ENCODE data around the gene FARS2. TPM values are rescaled to one million over a fixed set of nuclear protein-coding genes. Genes with fewer than 3 reads are reported as not detected.

FARS2 gene
- total and polyA plus RNA-seq, 2 experiments from 2014 or later = 9.9 to 15.4 TPM

GRCh38 chr6:5290097-5290496, 28.8 kb downstream of the FARS2 start:
- no peaks in the 10 kb centered on the region for H3K36me3 ChIP-seq (replicated peaks; ENCODE audit: insufficient read depth, low read depth)
- TF ChIP-seq EZH2phosphoT487 (IDR thresholded peaks at IDR 0.05; ENCODE audit: low read depth, severe bottlenecking, unreplicated experiment) = no peak
- TF ChIP-seq EZH2 (IDR thresholded peaks at IDR 0.05; ENCODE audit: borderline replicate concordance) = no peak
- H4K20me1 ChIP-seq (ENCODE audit: insufficient read depth, poor library complexity, severe bottlenecking) = no peaks in the 10 kb centered on the region
- no peaks in the 10 kb centered on the region for H3K4me1 ChIP-seq (ENCODE audit: insufficient read depth)
- no peaks in the 10 kb centered on the region for H3K27me3 ChIP-seq
- no peak overlapping the region for H3K4me2 ChIP-seq
- WGBS (ENCODE audit: low lambda C conversion rate, missing lambda C conversion rate) = 100% methylated on average over 1 of the region's 1 CpG
- H3K79me2 ChIP-seq = peaks cover 8% of the 10 kb centered on the region
- DNase-seq (ENCODE audit: low spot score) = no peak
- H2AFZ ChIP-seq = no peak overlapping the region
- no peak overlapping the region for H3K27ac ChIP-seq
- H3K9me2 ChIP-seq (replicated peaks; ENCODE audit: insufficient read depth) = no peaks in the 10 kb centered on the region
- no peak overlapping the region for H3K4me3 ChIP-seq
- H3K9me3 ChIP-seq (ENCODE audit: low read depth) = no peaks in the 10 kb centered on the region

GRCh38 chr6:5290500-5290899, 29.2 kb downstream of the FARS2 start:
- Histone ChIP-seq H3K4me2 (no peak overlapping the region), H3K36me3 (replicated peaks; ENCODE audit: insufficient read depth, low read depth) (no peaks in the 10 kb centered on the region), H3K9me3 (ENCODE audit: low read depth) (no peaks in the 10 kb centered on the region), H4K20me1 (ENCODE audit: insufficient read depth, poor library complexity, severe bottlenecking) (no peaks in the 10 kb centered on the region), H3K4me3 (no peak overlapping the region), H3K27ac (no peak overlapping the region), H3K79me2 (peaks cover 8% of the 10 kb centered on the region), H3K9me2 (replicated peaks; ENCODE audit: insufficient read depth) (no peaks in the 10 kb centered on the region), H2AFZ (no peak overlapping the region), H3K27me3 (no peaks in the 10 kb centered on the region), H3K4me1 (ENCODE audit: insufficient read depth) (no peaks in the 10 kb centered on the region)
- DNase-seq (ENCODE audit: low spot score) = no peak
- TF ChIP-seq CTCF (IDR thresholded peaks at IDR 0.05; ENCODE audit: poor library complexity) (no peak), EZH2phosphoT487 (IDR thresholded peaks at IDR 0.05; ENCODE audit: low read depth, severe bottlenecking, unreplicated experiment) (no peak), EZH2 (IDR thresholded peaks at IDR 0.05; ENCODE audit: borderline replicate concordance) (no peak)

GRCh38 chr6:5292154-5292553, 30.8 kb downstream of the FARS2 start:
- H2AFZ ChIP-seq = no peak overlapping the region
- no peak for DNase-seq (ENCODE audit: low spot score)
- no peak for TF ChIP-seq CTCF (IDR thresholded peaks at IDR 0.05; ENCODE audit: poor library complexity)
- no peak for TF ChIP-seq EZH2 (IDR thresholded peaks at IDR 0.05; ENCODE audit: borderline replicate concordance)
- TF ChIP-seq EZH2phosphoT487 (IDR thresholded peaks at IDR 0.05; ENCODE audit: low read depth, severe bottlenecking, unreplicated experiment) = no peak
- no peak overlapping the region for H3K27ac ChIP-seq
- no peaks in the 10 kb centered on the region for H3K36me3 ChIP-seq (replicated peaks; ENCODE audit: insufficient read depth, low read depth)
- no peaks in the 10 kb centered on the region for H3K27me3 ChIP-seq
- H3K9me2 ChIP-seq (replicated peaks; ENCODE audit: insufficient read depth) = no peaks in the 10 kb centered on the region
- H3K4me2 ChIP-seq = no peak overlapping the region
- WGBS (ENCODE audit: low lambda C conversion rate, missing lambda C conversion rate) = 52% methylated on average over 1 of the region's 1 CpG
- H3K4me3 ChIP-seq = no peak overlapping the region
- H3K9me3 ChIP-seq (ENCODE audit: low read depth) = no peaks in the 10 kb centered on the region
- H3K4me1 ChIP-seq (ENCODE audit: insufficient read depth) = no peaks in the 10 kb centered on the region
- no peaks in the 10 kb centered on the region for H4K20me1 ChIP-seq (ENCODE audit: insufficient read depth, poor library complexity, severe bottlenecking)
- peaks cover 8% of the 10 kb centered on the region for H3K79me2 ChIP-seq

- no peak for DNase-seq (ENCODE audit: low spot score)
- WGBS (ENCODE audit: low lambda C conversion rate, missing lambda C conversion rate) = 68% methylated on average over 2 of the region's 2 CpGs
- Histone ChIP-seq H3K4me2 (no peak overlapping the region), H3K79me2 (peaks cover 16% of the 10 kb centered on the region), H3K9me3 (ENCODE audit: low read depth) (no peaks in the 10 kb centered on the region), H4K20me1 (ENCODE audit: insufficient read depth, poor library complexity, severe bottlenecking) (no peaks in the 10 kb centered on the region), H2AFZ (no peak overlapping the region), H3K36me3 (replicated peaks; ENCODE audit: insufficient read depth, low read depth) (no peaks in the 10 kb centered on the region), H3K9me2 (replicated peaks; ENCODE audit: insufficient read depth) (no peaks in the 10 kb centered on the region), H3K27me3 (no peaks in the 10 kb centered on the region), H3K4me1 (ENCODE audit: insufficient read depth) (no peaks in the 10 kb centered on the region), H3K4me3 (no peak overlapping the region), H3K27ac (no peak overlapping the region)
- no peak for TF ChIP-seq EZH2phosphoT487 (IDR thresholded peaks at IDR 0.05; ENCODE audit: low read depth, severe bottlenecking, unreplicated experiment)
- no peak for TF ChIP-seq CTCF (IDR thresholded peaks at IDR 0.05; ENCODE audit: poor library complexity)
- no peak for TF ChIP-seq EZH2 (IDR thresholded peaks at IDR 0.05; ENCODE audit: borderline replicate concordance)
Observed at GRCh38 chr6:5293692-5294091, 32.4 kb downstream of the FARS2 start.

Measured in hepatocyte (in vitro differentiated cells).